HG03196 (cell line): Measurements from ENCODE around the gene ADAMTSL1.

Experiments
- ATAC-seq: cut with Tn5 transposase; IDR thresholded peaks from one replicate; pipeline ENCODE4 v1.9.1; 2021; ENCODE audit not compliant: unreplicated experiment

The ADAMTSL1 gene

GRCh38 chr9:18688581-18689565 is 214.9 kb downstream of the ADAMTSL1 start:
- ATAC-seq, result no peak

GRCh38 chr9:18689921-18690320 is 216.0 kb downstream of the ADAMTSL1 start:
- ATAC-seq, result no peak

- ATAC-seq, result no peak
These were observed 218.3 kb downstream of the ADAMTSL1 start for GRCh38 chr9:18692268-18692667.

GRCh38 chr9:18692962-18693361 is 219.0 kb downstream of the ADAMTSL1 start:
- ATAC-seq, result no peak

- no peak for ATAC-seq
These were observed 221.2 kb downstream of the ADAMTSL1 start for GRCh38 chr9:18694959-18695668.

GRCh38 chr9:18698992-18699391 is 225.0 kb downstream of the ADAMTSL1 start:
- no peak for ATAC-seq

GRCh38 chr9:18699764-18700163 is 225.8 kb downstream of the ADAMTSL1 start:
- no peak for ATAC-seq

- no peak for ATAC-seq
These were observed 226.8 kb downstream of the ADAMTSL1 start for GRCh38 chr9:18700714-18701113.

GRCh38 chr9:18703151-18703900 is 229.4 kb downstream of the ADAMTSL1 start:
- ATAC-seq, result no peak

- no peak for ATAC-seq
These were observed 230.0 kb downstream of the ADAMTSL1 start for GRCh38 chr9:18703901-18704379.

- ATAC-seq, result no peak
These were observed 231.9 kb downstream of the ADAMTSL1 start for GRCh38 chr9:18705796-18706392.

GRCh38 chr9:18706648-18707047 is 232.7 kb downstream of the ADAMTSL1 start:
- no peak for ATAC-seq

GRCh38 chr9:18707061-18707461 is 233.1 kb downstream of the ADAMTSL1 start:
- no peak for ATAC-seq

GRCh38 chr9:18707489-18708205 is 233.7 kb downstream of the ADAMTSL1 start:
- no peak for ATAC-seq

- ATAC-seq, result no peak
These were observed 234.5 kb downstream of the ADAMTSL1 start for GRCh38 chr9:18708429-18708828.

- ATAC-seq, result no peak
These were observed 236.1 kb downstream of the ADAMTSL1 start for GRCh38 chr9:18710065-18710464.

GRCh38 chr9:18717759-18718158 is 243.8 kb downstream of the ADAMTSL1 start:
- ATAC-seq, result no peak

GRCh38 chr9:18718393-18718792 is 244.4 kb downstream of the ADAMTSL1 start:
- no peak for ATAC-seq

- ATAC-seq, result no peak
These were observed 245.0 kb downstream of the ADAMTSL1 start for GRCh38 chr9:18718932-18719331.

- ATAC-seq, result no peak
These were observed 246.7 kb downstream of the ADAMTSL1 start for GRCh38 chr9:18720691-18721090.
